UCSD-AML1 (cell line): ENCODE results near the gene GP5.

Source experiments
- DNase-seq: peaks from one replicate; lab custom pipeline; 2025; ENCODE audit not compliant: unreplicated experiment; lab: John Stamatoyannopoulos, UW

GP5 gene

GRCh38 chr3:194399166-194399565 lies at the start of gene GP5:
Gene GP5, minus strand, starts transcription at chr3:194399266. Its CDS starts 984 bp downstream, at chr3:194398282.
- DNase-seq: no peak

GRCh38 chr3:194447657-194448056 lies 48.6 kb upstream of the GP5 start:
- no peak for DNase-seq

GRCh38 chr3:194447161-194447560 lies 48.1 kb upstream of the GP5 start:
- DNase-seq: no peak

- no peak for DNase-seq
These were observed 47.7 kb upstream of the GP5 start for GRCh38 chr3:194446754-194447153.

- DNase-seq: no peak
These were observed 47.1 kb upstream of the GP5 start for GRCh38 chr3:194446172-194446571.

GRCh38 chr3:194443901-194444300 lies 44.8 kb upstream of the GP5 start:
- DNase-seq: no peak

- no peak for DNase-seq
These were observed 41.7 kb upstream of the GP5 start for GRCh38 chr3:194440756-194441155.

GRCh38 chr3:194439881-194440550 lies 41.0 kb upstream of the GP5 start:
- no peak for DNase-seq

- no peak for DNase-seq
These were observed 35.4 kb upstream of the GP5 start for GRCh38 chr3:194434503-194434902.

- no peak for DNase-seq
These were observed 32.5 kb upstream of the GP5 start for GRCh38 chr3:194431554-194431953.

- DNase-seq: no peak
These were observed 26.3 kb upstream of the GP5 start for GRCh38 chr3:194425399-194425798.

GRCh38 chr3:194424953-194425352 lies 25.9 kb upstream of the GP5 start:
- no peak for DNase-seq

GRCh38 chr3:194424373-194424772 lies 25.3 kb upstream of the GP5 start:
- DNase-seq: no peak

- DNase-seq: no peak
These were observed 24.3 kb upstream of the GP5 start for GRCh38 chr3:194423317-194423716.

GRCh38 chr3:194422188-194422587 lies 23.1 kb upstream of the GP5 start:
- no peak for DNase-seq

GRCh38 chr3:194418671-194419070 lies 19.6 kb upstream of the GP5 start:
- DNase-seq: no peak

GRCh38 chr3:194407423-194407822 lies 8.4 kb upstream of the GP5 start:
- no peak for DNase-seq

- no peak for DNase-seq
These were observed 6.7 kb upstream of the GP5 start for GRCh38 chr3:194405766-194406165.

GRCh38 chr3:194404365-194405140 lies 5.5 kb upstream of the GP5 start:
- no peak for DNase-seq

- no peak for DNase-seq
These were observed 2.8 kb upstream of the GP5 start for GRCh38 chr3:194401868-194402329.

GRCh38 chr3:194401346-194401745 lies 2.3 kb upstream of the GP5 start:
- no peak for DNase-seq

- DNase-seq: no peak
These were observed 877 bp upstream of the GP5 start for GRCh38 chr3:194399874-194400411.
